HG02588 (cell line): ENCODE results near the gene RCOR1.
"Not testable (repeated sequence)": the region's sequence is repeated elsewhere in the genome, so short reads cannot be mapped to it uniquely, and the experiment has no call there.

Source experiments
- ATAC-seq: cut with Tn5 transposase; IDR thresholded peaks from one replicate; pipeline ENCODE4 v1.9.1; 2021; ENCODE audit warnings: mild to moderate bottlenecking, moderate library complexity; ENCODE audit not compliant: unreplicated experiment

RCOR1 gene

DNA sequence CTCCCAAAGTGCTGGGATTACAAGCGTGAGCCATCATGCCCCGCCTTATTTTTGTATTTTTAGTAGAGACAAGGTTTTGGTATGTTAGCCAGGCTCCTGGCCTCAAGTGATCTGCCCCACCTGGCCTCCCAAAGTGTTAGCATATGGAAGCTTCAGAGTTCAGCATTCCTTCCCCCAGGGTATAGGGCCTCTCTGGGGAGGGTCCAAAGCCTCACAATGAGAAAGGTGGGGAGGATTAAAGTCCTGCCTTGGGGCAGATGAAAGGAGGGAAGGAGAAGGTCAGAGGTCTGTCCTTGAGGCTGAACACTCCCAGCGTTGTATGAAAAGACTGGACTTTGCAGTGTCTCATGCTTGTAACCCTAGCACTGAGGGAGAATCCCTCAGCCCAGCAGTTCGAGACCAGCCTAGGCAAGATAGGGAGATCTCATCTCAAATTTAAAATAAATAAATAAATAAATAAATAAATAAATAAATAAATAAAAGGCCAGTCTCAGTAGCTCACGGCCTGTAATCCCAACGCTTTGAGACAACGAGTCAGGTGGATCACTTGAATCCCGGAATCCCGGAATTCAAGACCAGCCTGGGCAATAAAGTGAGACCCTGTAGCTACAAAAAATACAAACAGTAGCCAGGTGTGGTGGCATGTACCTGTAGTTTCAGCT, 22.0 kb upstream of the RCOR1 start:
- ATAC-seq = no peak

DNA sequence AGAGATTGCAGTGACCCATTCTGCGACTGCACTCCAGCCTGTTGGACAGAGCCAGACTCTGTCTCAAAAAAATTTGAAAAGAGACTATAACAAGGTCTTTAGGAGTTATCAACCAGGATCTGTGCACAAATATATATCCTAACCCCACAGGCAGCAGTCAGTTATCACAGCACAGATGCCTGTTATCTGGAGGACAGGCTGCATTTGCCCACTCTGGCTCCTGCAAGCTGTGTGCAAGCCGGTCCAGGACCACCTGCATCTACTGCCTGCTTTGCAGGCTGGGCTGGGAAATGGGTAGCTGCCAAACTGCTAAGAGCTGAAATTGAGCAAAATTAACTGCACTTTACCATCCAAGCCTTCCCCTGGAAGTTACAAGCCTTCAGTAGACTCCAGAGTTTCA, 21.4 kb upstream of the RCOR1 start:
- no peak for ATAC-seq

DNA sequence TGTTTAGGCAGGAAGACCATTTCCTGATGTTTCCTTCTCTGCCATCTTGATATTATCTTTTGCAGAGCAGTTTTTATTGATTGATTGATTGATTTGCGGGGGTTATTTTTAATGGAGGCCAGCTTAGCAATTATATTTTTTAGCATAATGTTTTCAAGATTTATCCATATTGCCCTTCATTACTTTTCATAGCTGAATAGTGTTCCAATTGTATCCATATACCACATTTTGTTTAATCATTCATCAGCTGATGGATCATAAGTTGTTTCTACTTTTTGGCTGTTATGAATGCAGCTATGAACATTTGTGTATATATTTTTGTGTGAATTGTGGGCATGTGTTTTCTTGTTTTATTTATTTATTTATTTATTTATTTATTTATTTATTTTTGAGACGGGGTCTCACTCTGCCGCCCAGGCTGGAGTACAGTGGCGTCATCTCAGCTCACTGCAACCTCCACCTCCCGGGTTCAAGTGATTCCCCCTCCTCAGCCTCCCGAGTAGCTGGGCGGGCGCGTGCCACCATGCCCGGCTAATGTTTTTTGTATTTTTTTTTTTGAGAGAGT, 20.9 kb upstream of the RCOR1 start:
- ATAC-seq = no peak

DNA sequence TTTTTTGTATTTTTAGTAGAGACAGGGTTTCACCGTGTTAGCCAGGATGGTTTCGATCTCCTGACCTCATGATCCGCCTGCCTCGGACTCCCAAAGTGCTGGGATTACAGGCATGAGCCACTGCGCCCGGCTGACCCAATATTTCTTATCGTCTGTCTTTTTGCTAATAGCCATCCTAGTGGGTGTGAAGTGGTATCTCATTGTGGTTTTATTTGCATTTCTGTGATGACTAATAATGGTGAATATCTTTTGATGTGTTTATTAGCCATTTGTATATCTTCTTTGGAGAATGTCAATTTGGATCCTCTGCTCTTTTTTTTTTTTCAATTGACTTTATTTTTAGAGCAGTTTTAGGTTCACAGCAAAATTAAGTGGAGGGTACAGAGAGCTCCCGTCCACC, 19.3 kb upstream of the RCOR1 start:
- not testable (repeated sequence) for ATAC-seq

DNA sequence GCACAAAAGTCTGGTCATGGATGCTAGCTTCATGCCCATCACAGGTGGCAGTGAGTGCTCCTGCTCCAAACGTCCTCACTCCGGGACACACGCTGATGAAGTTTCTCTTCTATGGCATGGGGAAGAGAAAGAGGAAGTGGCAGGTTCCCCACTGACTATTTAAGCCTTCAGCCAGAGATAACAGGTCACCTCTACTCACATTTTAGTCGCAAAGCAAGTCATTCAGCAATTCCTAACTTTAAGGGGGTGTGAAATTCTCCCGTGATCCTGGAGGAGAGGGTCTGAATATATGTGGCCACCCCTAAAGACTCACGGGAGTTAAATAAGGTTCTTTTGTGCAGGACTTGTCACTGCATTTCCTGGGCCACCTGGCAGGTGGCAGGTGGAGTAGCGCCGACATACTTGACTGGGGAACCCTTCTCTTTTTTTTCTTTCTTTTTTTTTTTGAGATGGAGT, 18.8 kb upstream of the RCOR1 start:
- no peak for ATAC-seq

DNA sequence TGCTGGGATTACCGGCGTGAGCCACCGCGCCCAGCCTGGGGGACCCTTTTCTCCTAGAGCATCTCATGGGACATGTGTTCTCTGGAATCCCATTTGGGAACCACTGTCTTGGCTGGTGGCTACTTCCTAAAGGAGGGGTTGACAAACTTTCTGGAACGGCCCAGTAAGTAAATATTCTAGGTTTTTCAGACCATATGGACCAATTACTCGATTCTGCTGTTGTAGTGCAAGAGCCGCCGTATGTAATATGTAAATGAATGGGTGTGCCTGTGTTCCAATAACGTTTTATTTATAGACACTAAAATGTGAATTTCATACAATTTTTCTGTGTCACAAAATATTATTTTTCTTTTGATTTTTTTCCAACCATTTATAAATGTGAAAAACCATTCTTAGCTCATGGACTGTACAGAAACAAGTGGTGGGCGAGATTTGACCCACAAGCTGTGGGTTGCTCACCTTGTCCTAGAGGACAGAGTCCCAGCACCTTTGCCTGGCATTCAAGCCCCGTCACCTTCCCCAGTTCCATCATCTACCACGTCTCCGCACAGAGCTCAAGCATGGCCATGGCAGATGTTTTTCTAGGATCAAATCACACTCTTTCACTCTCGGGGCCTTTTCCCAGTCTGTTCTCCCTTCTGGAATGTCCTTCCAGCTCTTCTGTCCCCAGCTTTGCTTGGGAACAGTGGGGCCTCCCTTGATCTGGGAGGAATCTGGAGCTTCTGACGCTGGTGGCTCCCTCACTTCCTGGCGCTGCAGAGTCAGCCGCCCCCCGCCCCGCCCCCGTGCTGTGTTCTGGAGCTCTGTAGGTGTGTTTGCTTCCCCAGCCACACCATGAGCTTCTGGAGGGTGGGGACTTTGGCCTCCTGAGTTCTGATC, 17.9 kb upstream of the RCOR1 start:
- no peak for ATAC-seq

DNA sequence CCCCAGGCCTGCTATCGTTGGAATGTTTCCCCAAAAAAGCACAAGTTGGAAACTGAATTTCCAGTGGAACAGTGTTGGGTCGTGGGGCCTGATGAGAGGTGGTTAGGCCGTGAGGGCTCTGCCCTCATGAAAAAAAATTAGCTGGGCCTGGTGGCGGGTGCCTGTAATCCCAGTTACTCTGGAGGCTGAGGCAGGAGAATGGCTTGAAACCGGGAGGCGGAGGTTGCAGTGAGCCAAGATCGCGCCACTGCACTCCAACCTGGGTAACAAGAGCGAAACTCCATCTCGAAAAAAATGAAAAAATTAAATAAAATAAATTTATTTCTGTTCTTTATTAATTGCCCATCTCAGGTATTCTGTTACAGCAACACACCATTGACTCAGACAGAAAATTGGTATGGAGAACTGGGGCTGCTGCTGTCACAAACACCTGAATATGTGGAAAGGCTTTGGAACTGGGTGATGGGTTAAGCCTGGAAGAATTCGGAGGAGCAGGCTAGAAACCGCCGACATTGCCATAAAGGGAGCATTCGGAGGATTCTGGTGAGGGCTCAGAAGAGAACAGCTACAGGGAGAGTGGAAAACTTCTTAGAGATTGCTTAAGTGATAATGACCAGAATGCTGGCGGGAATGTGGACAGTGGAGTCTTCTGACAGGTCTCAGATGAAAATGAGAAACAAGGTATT, 17.1 kb upstream of the RCOR1 start:
- no peak for ATAC-seq

DNA sequence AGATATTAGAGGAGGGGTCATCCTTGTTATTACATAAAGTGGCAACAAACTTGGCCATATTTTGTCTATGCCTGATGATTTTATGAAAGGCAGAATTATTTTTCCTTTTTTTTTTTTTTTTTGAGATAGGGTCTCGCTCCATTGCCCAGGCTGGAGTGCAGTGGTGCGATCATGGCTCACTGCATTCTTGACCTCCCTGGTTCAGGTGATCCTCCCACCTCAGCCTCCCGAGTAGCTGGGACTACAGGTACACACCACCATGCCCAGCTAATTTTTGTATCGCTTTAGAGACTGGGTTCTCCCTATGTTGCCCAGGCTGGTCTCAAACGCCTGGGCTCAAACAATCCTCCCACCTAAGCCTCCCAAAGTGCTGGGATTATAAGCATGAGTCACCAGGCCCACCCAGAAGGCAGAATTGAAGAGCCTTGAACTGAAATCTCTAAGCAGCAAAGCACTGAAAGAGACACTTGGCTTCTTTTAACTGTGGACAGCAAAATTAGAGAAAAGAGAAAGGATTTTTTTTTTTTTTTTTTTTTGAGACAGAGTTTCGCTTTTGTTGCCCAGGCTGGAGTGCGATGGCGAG, 16.5 kb upstream of the RCOR1 start:
- ATAC-seq = not testable (repeated sequence)

DNA sequence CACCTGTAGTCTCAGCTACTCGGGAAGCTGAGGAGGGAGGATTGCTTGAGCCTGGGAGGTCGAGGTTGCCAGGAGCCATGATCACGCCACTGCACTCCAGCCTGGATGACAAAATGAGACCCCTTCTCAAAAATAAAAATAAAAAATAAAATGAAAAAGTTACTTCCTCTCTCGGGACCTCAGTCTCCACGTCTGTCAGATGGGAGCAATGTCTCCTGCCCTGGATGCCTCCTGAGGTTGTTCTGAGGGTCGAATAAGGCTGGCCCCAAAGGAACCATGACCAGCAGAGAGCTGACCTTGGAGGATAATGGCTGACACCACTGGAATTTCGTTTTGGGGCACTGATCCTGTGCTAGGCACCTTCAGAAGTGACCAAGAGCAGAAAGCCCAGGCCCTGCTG, 13.6 kb upstream of the RCOR1 start:
- no peak for ATAC-seq

DNA sequence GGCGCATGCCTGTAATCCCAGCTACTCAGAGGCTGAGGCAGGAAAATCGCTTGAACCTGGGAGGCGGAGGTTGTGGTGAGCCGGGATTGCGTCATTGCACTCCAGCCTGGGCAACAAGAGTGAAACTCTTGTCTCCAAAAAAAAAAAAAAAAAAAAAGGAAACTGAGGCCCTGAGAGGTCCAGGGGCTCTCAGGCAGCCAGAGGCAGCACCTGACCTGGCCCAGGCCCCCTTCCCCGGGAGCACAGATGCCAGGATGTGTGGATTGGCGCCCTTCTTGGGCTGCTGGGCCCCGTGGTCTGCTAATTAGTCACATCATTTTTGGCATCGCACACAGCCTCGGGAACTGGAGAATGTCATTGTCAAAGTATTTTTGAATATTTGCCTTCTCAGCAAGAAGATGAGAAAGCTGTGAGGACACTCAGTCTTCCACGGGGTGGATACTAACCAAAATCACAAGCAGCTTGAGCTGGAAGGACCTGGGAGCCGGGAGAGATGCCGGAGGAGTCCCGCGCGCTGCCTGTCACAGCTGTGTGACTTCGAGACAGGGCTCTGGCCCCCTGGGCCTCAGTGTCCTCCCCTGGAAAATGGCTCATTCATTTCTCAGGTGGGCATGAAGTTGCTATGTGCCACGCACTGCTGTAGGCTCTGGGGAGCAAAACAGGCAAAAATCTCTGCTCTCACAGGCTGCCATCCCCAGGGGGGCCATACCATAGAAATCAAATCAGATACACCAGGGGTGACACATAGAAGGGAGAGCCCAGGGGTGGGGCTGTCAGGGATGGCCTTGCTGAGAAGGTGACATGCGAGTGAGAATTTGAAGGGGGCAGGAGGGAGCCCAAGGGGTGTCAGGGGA, 12.5 kb upstream of the RCOR1 start:
- no peak for ATAC-seq

DNA sequence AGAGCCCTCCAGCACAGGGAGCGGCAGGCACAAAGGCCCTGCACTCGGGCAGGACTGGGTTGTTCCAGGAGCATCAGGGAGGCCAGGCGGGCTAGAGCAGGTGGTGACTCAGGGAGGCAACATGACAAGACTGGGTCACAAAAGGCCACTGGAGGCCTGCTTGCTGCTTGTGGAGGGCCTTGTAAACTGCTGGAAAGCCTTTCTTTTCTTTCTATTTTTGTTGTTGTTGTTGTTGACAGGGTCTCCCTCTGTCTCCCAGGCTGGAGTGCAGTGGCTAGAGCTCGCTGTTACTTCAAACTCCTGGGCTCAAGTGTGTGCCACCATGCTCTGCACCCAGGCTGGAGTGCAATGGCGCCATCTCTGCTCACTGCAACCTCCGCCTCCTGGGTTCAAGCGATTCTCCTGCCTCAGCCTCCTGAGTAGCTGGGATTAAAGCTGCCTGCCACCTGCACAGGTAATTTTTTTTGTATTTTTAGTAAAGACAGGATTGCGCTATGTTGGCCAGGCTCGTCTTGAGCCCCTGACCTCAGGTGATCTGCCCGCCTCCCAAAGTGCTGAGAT, 11.8 kb upstream of the RCOR1 start:
- no peak for ATAC-seq

DNA sequence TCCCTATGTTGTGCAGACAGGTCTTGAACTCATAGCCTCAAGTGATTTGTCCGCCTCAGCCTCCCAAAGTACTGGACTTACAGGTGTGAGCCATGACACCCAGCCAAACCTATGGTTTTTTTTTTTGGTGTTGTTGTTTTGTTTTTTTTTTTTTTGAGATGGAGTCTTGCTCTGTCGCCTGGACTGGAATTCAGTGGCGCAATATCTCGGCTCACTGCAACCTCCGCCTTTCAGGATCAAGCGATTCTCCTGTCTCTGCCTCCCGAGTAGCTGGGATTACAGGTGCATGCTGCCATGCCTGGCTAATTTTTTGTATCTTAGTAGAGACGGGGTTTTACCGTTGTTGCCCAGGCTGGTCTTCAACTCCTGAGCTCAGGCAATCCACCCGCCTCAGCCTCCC, 11.3 kb upstream of the RCOR1 start:
- no peak for ATAC-seq

DNA sequence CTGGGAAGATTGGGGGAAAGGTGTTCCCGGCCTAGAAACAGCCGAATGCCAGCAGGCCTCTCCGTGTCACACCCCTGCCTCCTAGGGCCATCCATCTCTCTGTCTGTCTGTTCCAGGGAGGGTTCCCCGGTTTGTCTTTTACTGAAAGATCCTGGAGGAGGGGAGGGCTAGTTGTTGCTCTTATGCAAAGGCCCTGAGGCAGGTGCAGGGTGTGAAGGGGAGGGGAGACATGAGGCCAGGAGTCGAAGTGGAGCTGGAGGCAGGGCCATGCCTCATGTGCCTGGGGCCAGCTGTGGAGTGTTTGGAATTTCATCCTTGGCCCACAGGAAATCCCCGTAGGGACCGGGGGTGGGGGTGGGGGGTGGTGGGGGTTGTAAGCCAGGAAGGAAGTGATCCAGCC, 8.7 kb upstream of the RCOR1 start:
- no peak for ATAC-seq

DNA sequence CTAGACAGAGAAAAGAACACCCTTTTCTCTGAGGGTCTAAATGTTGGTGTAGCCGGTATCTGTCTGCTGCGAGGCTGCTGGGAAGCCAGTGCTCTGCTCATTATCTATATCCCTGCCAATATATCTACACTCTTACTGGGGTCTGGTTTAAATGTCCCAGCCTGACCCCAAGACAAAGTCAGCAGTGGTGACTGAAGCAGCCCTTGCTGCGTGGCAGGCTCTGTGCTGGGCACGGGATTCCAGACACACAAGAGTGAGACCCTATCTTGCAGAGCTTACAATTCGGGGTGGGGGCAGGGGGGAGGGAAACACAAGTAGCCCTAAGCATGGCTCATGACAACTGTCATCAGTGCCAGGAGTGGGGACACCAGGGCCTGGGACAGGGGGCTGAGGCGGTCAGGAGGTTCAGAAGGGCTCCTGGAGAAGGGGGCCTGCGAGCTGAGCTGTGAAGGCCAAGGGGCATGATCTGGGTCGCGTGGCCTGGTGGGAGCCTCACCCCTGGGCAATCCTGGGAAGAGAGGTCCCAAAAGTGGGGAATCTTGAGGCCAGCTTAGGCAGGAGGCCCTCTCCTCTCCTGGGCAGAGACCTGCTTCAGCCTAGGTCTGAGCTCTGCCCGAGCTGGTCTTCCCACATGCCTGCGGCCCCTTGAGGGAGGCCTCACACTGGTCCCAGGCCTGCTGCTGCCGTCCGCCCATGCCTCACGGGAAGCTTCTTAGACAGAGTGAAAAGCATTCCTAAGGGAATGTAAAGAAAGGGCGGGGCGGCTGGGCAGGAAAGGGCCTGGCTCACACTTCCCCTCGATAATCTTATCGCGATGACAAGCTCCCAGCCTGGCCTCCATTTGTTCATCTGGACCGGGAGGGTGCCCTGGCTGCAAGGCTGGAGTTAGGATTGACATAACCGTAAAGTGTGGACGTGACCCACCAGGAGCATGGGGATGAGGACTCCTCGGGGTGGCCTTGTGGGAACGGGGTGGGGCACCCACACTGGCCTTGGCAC, 7.3 kb upstream of the RCOR1 start:
- ATAC-seq = no peak

DNA sequence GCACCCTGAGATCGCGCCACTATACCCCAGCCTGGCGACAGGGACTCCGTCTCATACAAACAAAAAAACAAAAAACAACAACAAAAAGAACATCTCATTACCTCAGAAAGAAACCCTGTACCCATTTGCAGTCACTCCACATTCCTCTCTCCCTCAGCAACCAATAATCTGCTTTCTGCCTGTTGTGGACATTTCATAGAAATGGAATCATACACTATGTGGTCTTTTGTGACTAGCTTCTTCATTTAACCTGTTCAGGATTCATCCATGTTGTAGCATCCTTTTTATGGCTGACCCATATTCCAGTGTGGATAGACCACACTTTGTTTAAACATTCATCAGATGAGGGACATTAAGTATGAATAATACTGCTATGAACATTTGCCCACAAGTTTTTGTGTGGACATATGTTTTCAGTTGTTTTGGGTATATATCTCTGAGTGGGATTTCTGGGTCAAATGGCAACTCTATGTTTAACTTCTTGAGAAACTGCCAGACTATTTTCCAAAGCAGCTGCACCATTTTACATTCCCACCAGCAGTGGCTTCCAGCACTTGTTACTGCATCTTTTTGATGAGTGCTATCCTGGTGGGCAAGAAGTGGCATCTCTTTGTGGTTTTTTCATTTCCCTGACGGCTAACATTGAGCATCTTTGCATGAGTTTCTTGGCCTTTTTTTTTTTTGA, 5.9 kb upstream of the RCOR1 start:
- no peak for ATAC-seq

DNA sequence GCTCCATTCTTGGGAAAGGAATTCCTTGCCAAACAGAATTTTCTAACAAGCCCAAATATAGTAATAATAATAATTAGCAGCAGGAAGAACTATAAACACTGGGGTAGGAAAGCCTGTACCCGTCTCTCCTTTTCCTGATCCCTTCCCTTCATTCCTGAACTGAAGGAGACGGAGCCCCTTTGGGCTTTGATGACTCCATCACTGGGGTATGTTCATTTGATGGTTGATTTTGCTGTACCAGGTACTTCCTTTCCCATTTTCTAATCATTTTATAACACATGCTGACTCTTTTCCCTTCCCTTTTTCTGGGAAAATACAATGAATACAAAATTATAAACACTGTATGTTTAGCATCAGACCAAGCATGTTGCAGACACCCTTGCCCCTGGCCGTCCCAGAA, 3.6 kb upstream of the RCOR1 start:
- no peak for ATAC-seq

DNA sequence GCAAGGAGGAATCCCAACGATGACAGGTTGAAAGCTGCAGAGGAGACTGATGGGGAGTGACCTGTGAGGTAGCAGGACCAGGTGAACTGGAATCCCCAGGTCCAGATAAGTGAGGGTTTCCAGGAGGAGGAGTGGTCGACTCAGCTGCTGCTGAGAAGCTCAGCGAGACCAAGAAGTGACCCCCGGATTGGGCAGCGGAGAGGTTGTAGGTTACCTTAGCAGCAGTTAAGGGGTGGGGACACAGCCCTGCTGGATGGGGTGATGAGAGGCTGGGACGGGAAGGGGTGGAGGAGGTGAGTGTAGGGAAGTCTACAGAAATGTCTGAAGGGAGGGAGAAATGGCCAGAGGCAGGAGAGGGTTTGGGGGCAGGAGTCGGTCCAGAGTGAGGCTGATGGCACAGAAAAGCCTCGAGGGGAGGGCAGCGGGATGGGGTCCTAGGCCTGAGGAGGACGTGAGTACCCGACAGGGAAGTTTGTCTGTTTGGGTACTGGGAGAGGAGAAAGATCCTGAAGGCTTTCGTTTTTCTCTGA, 2.6 kb upstream of the RCOR1 start:
- no peak for ATAC-seq

DNA sequence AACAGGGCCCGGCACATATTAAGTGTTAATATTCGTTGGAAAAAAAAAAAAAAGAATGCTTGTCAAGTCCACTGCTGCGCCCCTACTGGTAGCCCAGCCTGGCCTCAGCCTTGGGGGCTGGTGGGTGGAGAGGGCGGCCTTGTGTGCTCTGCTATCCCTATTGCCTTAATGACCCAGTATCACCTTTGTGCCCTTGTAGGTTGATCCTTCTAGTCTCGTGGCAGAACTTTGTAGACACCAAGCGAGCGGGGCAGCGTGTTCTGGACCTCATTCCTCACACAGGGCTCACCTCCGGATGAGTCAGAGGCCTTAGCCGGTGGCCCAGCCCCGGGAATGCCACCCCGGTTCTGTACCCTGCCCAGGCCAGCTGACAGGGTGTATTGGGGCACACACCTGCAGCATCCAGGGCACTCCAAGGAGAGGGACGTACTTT, 1.8 kb upstream of the RCOR1 start:
- ATAC-seq = no peak
